ENCODE measurements around the gene HORMAD2. TPM values are rescaled to one million over a fixed set of nuclear protein-coding genes. Genes with fewer than 3 reads are reported as not detected.
A peak's percentile ranks its signal among the peaks of the same experiment; 100 is the strongest.

The HORMAD2 gene
- total and polyA plus RNA-seq, 4 experiments from 2014 or later, result not detected

GRCh38 chr22:30219668-30220278 is 139.5 kb downstream of the HORMAD2 start:
- no peaks in the 10 kb centered on the region for H3K27me3 ChIP-seq (ENCODE audit: insufficient read depth, low read length)
- no peak for DNase-seq
- H3K36me3 ChIP-seq (ENCODE audit: insufficient read depth, low read length), result no peaks in the 10 kb centered on the region
- H3K4me3 ChIP-seq (ENCODE audit: low read length in 2 of 2), result no peak overlapping the region
- CTCF ChIA-PET (ENCODE audit: partially characterized antibody), result interaction anchor here (0.7 to 1.6 kb wide), 3 partner anchors 18 to 114 kb away, joined by 3 to 4 read pairs (median 4); no protein-coding TSS in a partner anchor
- H3K9me3 Mint-ChIP-seq, result no peaks in the 10 kb centered on the region
- no peaks in the 10 kb centered on the region for H3K36me3 Mint-ChIP-seq
- H3K27ac Mint-ChIP-seq, result peak overlapping the region; percentile 56 to 95 (median 90)
- intact Hi-C loops (cut with micrococcal nuclease), result no loop called here
- H3K4me1 Mint-ChIP-seq, result peaks cover 42 to 62% (median 51%) of the 10 kb centered on the region in 4 donors
- H3K4me3 Mint-ChIP-seq, result peak overlapping the region in 7 of 8 donors; percentile 8 to 85 (median 77)
- POLR2A ChIA-PET (ENCODE audit: partially characterized antibody), result interaction anchor here (0.5 to 3.2 kb wide), 2 partner anchors 28 to 1100 kb away, joined by 3 to 9 read pairs; no protein-coding TSS in a partner anchor
- H3K27ac ChIP-seq (ENCODE audit: low read depth, low read length), result no peak overlapping the region
- H3K4me1 ChIP-seq (ENCODE audit: insufficient read depth, low read length), result peaks cover 57% of the 10 kb centered on the region
- no peaks in the 10 kb centered on the region for H3K27me3 Mint-ChIP-seq
- H3K9me3 ChIP-seq (ENCODE audit: control insufficient read depth in 1 of 2, low read length in 2 of 2), result no peaks in the 10 kb centered on the region

- peaks cover 44 to 65% (median 56%) of the 10 kb centered on the region in 4 donors for H3K4me1 Mint-ChIP-seq
These were observed 140.2 kb downstream of the HORMAD2 start for GRCh38 chr22:30220338-30221012.

DNA sequence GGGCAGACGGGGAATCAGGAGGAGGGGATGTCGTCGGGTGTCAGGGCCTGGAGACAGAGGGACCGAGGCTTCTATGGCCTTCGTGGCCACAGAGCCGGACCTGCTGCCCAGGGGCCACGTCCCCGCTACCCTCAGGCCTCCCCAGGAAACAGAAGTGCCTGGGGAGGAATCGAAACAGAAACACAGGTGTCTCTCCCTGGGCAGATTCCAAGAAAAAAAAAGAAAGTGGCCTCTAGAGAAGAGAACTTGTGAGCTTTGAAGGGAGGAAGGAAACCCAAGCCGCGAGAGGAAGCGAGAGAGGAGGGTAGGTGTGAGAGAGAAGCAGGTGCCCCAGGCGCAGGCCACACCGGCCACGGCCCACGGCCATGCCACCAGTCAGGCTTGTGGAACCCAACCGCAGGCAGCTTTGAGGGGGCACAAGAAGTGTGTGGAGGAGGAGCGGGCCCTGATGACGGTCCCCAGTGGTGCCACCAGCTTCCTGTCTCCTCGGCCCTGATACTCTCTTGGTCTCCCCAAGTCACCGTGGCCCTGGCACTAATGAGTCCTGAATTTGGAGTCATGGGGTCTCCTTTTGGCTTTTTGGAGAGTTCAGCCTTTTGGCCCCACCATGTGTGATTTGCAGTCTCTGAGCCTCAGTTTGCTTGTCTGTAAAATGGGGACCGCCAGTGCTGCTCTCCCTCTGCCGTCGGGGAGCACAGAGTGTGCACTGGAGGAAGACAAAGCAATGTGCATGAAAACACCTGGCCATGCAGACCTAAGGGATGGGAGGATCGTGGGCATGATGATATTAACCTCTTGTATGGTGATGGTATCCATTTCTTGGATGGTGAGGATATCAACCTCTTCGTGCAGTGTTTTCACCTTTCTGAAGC is 141.1 kb downstream of the HORMAD2 start:
- Mint-ChIP-seq H3K4me3 (peak overlapping the region; percentile 77 to 86 (median 82)), H3K27ac (peak overlapping the region; percentile 83 to 95 (median 92)), H3K27me3 (no peaks in the 10 kb centered on the region), H3K36me3 (no peaks in the 10 kb centered on the region), H3K4me1 (peaks cover 46 to 74% (median 63%) of the 10 kb centered on the region in 4 donors), H3K9me3 (no peaks in the 10 kb centered on the region)
- Histone ChIP-seq H3K27me3 (ENCODE audit: insufficient read depth, low read length) (no peaks in the 10 kb centered on the region), H3K27ac (ENCODE audit: low read depth, low read length) (peak overlapping the region; percentile 54), H3K36me3 (ENCODE audit: insufficient read depth, low read length) (no peaks in the 10 kb centered on the region), H3K4me3 (ENCODE audit: low read length in 2 of 2) (peak overlapping the region; percentile 7 to 74), H3K4me1 (ENCODE audit: insufficient read depth, low read length) (peaks cover 73% of the 10 kb centered on the region), H3K9me3 (ENCODE audit: control insufficient read depth in 1 of 2, low read length in 2 of 2) (no peaks in the 10 kb centered on the region)
- intact Hi-C loops (cut with micrococcal nuclease), result no loop called here
- DNase-seq, result peak; percentile 63 to 73 (median 71)
- ChIA-PET CTCF (ENCODE audit: partially characterized antibody) (interaction anchor here (0.9 to 1.6 kb wide), 4 partner anchors 20 to 223 kb away, joined by 3 to 5 read pairs (median 4); no protein-coding TSS in a partner anchor), POLR2A (ENCODE audit: partially characterized antibody) (interaction anchor here (0.6 to 3.2 kb wide), 9 partner anchors 20 to 113 kb away, joined by 3 to 9 read pairs (median 3); no protein-coding TSS in a partner anchor)

More at GRCh38 chr22:30220338-30221012, 140.2 kb downstream of the HORMAD2 start:
- Histone ChIP-seq H3K27me3 (ENCODE audit: insufficient read depth, low read length) (no peaks in the 10 kb centered on the region), H3K9me3 (ENCODE audit: control insufficient read depth in 1 of 2, low read length in 2 of 2) (no peaks in the 10 kb centered on the region), H3K36me3 (ENCODE audit: insufficient read depth, low read length) (no peaks in the 10 kb centered on the region), H3K27ac (ENCODE audit: low read depth, low read length) (peak overlapping the region; percentile 54), H3K4me3 (ENCODE audit: low read length in 2 of 2) (peak overlapping the region; percentile 7 to 74), H3K4me1 (ENCODE audit: insufficient read depth, low read length) (peaks cover 64% of the 10 kb centered on the region)
- no peaks in the 10 kb centered on the region for H3K27me3 Mint-ChIP-seq
- H3K27ac Mint-ChIP-seq, result peak overlapping the region; percentile 83 to 95 (median 92)
- H3K4me3 Mint-ChIP-seq, result peak overlapping the region; percentile 77 to 86 (median 82)
- no peak for DNase-seq
- no peaks in the 10 kb centered on the region for H3K9me3 Mint-ChIP-seq
- ChIA-PET POLR2A (ENCODE audit: partially characterized antibody) (interaction anchor here (0.7 to 3.2 kb wide), 5 partner anchors 20 to 112 kb away, joined by 3 to 9 read pairs (median 4); no protein-coding TSS in a partner anchor), CTCF (ENCODE audit: partially characterized antibody) (interaction anchor here (0.7 to 1.6 kb wide), 5 partner anchors 19 to 224 kb away, joined by 3 to 4 read pairs (median 3); no protein-coding TSS in a partner anchor)
- intact Hi-C loops (cut with micrococcal nuclease), result no loop called here
- no peaks in the 10 kb centered on the region for H3K36me3 Mint-ChIP-seq

DNA sequence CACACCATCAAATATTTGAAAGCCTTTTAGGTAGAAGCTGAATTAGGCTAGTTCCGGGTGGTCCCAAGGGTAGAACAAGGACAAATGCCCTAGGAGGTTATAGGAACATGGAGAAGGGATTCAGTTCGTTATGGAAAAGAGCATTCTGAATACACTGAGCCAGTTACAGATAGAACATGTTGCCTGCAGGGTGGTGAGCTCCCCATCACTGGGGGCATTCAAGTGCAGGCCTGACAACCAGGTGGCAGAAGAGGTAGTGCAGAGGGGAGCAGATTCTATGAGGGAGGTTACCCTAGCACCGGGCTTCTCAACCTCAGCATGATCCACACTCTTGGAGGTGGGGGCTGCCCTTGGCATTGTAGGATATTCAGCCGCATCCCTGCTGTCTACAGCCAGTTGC is 142.1 kb downstream of the HORMAD2 start:
- CTCF ChIA-PET (ENCODE audit: partially characterized antibody), result interaction anchor here (0.6 to 1.0 kb wide), 2 partner anchors 33 to 114 kb away, joined by 3 to 5 read pairs; no protein-coding TSS in a partner anchor

GRCh38 chr22:30223303-30223702 is 143.0 kb downstream of the HORMAD2 start:
- ChIA-PET POLR2A (ENCODE audit: partially characterized antibody) (no interaction called here), CTCF (ENCODE audit: partially characterized antibody) (no interaction called here)
- no peak for DNase-seq
- intact Hi-C loops (cut with micrococcal nuclease), result no loop called here
- Histone ChIP-seq H3K4me1 (ENCODE audit: insufficient read depth, low read length) (peaks cover 88% of the 10 kb centered on the region), H3K36me3 (ENCODE audit: insufficient read depth, low read length) (no peaks in the 10 kb centered on the region), H3K9me3 (ENCODE audit: control insufficient read depth in 1 of 2, low read length in 2 of 2) (no peaks in the 10 kb centered on the region), H3K4me3 (ENCODE audit: low read length in 2 of 2) (no peak overlapping the region), H3K27ac (ENCODE audit: low read depth, low read length) (no peak overlapping the region), H3K27me3 (ENCODE audit: insufficient read depth, low read length) (no peaks in the 10 kb centered on the region)
- H3K4me3 Mint-ChIP-seq, result peak overlapping the region in 1 of 8 donors; percentile 15
- H3K36me3 Mint-ChIP-seq, result no peaks in the 10 kb centered on the region
- peaks cover 54 to 91% (median 76%) of the 10 kb centered on the region in 4 donors for H3K4me1 Mint-ChIP-seq
- no peaks in the 10 kb centered on the region for H3K27me3 Mint-ChIP-seq
- H3K27ac Mint-ChIP-seq, result peak overlapping the region in 4 of 7 donors; percentile 22 to 63 (median 42)
- no peaks in the 10 kb centered on the region for H3K9me3 Mint-ChIP-seq

More for the DNA sequence above, 142.1 kb downstream of the HORMAD2 start:
- Histone ChIP-seq H3K4me1 (ENCODE audit: insufficient read depth, low read length) (peaks cover 80% of the 10 kb centered on the region), H3K9me3 (ENCODE audit: control insufficient read depth in 1 of 2, low read length in 2 of 2) (no peaks in the 10 kb centered on the region), H3K36me3 (ENCODE audit: insufficient read depth, low read length) (no peaks in the 10 kb centered on the region), H3K27ac (ENCODE audit: low read depth, low read length) (no peak overlapping the region), H3K27me3 (ENCODE audit: insufficient read depth, low read length) (no peaks in the 10 kb centered on the region), H3K4me3 (ENCODE audit: low read length in 2 of 2) (no peak overlapping the region)
- Mint-ChIP-seq H3K27me3 (no peaks in the 10 kb centered on the region), H3K4me1 (peaks cover 49 to 82% (median 68%) of the 10 kb centered on the region in 4 donors), H3K9me3 (no peaks in the 10 kb centered on the region), H3K4me3 (peak overlapping the region in 3 of 8 donors; percentile 19 to 52 (median 46)), H3K27ac (peak overlapping the region in 3 of 7 donors; percentile 83 to 94 (median 85)), H3K36me3 (no peaks in the 10 kb centered on the region)
- intact Hi-C loops (cut with micrococcal nuclease), result no loop called here
- POLR2A ChIA-PET (ENCODE audit: partially characterized antibody), result interaction anchor here (1.5 to 3.2 kb wide), 2 partner anchors 26 to 31 kb away, joined by 5 to 9 read pairs; no protein-coding TSS in a partner anchor
- no peak for DNase-seq

DNA sequence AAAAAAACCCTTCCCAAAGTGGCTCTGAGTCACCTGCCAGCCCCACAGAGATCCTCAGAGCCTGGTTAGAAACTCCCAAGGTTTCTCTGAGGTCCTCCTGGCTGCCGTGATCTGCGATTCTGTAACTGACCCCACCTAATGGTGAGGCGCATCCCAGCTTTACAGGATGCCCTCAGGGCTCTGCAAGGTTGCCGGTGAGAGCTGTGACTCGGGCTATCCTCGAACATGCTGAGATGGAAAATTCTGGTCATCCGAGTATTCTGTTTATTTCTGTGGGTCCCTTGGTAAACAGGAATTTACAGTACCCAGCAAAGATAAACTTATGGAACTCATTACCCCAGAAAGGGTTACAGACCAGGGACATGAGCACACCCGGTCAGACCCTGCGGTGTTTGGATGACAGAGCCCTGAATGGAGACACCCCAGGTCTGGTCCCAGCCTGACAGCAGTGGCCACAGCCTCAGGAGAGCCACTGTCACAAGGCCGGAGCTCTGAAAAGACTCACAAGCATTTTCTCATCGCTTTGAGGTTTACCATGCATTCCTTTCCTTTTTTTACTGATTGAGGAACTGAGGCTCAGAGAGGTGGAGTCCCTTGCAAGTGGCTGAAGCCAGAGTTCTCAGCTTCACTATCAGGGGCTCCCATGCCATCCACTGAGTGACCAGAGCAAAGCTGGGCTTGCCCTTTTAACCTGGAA is 144.0 kb downstream of the HORMAD2 start:
- H3K27ac ChIP-seq (ENCODE audit: low read depth, low read length), result no peak overlapping the region
- no peak for DNase-seq
- H3K4me1 ChIP-seq (ENCODE audit: insufficient read depth, low read length), result peaks cover 85% of the 10 kb centered on the region
- no peaks in the 10 kb centered on the region for H3K9me3 ChIP-seq (ENCODE audit: control insufficient read depth in 1 of 2, low read length in 2 of 2)
- H3K36me3 ChIP-seq (ENCODE audit: insufficient read depth, low read length), result no peaks in the 10 kb centered on the region
- H3K4me3 Mint-ChIP-seq, result peak overlapping the region in 1 of 8 donors; percentile 43
- intact Hi-C loops (cut with micrococcal nuclease), result no loop called here
- H3K27me3 Mint-ChIP-seq, result no peaks in the 10 kb centered on the region
- H3K27ac Mint-ChIP-seq, result peak overlapping the region; percentile 35 to 63 (median 48)
- no peaks in the 10 kb centered on the region for H3K36me3 Mint-ChIP-seq
- ChIA-PET CTCF (ENCODE audit: partially characterized antibody) (interaction anchor here (1.2 kb wide), 1 partner anchor 45 kb away, joined by 5 read pairs; no protein-coding TSS in a partner anchor), POLR2A (ENCODE audit: partially characterized antibody) (interaction anchor here (1.3 kb wide), 1 partner anchor 24 kb away, joined by 3 read pairs; no protein-coding TSS in a partner anchor)
- H3K9me3 Mint-ChIP-seq, result no peaks in the 10 kb centered on the region
- H3K4me1 Mint-ChIP-seq, result peaks cover 57 to 90% (median 75%) of the 10 kb centered on the region in 4 donors
- H3K27me3 ChIP-seq (ENCODE audit: insufficient read depth, low read length), result no peaks in the 10 kb centered on the region
- H3K4me3 ChIP-seq (ENCODE audit: low read length in 2 of 2), result no peak overlapping the region

Measured in CD4-positive, alpha-beta memory T cell (primary cell).